ENCODE data around the gene NAP1L4. TPM values are rescaled to one million over a fixed set of nuclear protein-coding genes. Genes with fewer than 3 reads are reported as not detected.

NAP1L4 gene
- total RNA-seq, 2 donors from 2014 or later = 198 to 206 TPM

DNA sequence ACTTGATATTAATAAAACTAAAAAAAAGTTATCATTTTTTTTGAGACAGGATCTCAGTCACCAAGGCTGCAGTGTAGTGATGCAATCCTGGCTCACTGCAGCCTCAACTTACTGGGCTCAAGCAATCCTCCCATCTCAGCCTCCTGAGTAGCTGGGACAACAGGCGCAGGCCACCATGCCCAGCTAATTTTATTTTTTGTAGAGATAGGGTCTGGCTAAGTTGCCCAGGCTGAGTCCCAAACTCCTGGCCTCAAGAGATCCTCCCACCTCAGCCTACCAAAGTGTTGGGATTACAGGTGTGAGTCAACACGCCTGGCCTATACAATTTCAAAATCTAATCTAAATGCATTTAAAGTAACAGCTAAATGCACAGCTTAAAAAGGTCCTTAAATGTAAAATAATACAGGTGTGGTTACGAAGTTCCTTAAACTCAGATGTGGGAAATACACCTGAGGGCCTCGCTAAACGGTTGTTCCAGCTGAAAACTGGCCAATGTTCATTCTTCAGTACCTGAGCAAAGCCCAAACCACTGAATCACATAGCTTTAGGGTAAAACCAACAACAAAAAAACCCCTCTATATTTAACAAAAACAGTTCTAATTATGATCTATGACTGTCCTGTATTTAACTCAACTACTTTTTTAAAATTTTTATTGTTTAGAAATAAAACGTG lies 11.8 kb downstream of the NAP1L4 start:
- H3K4me1 Mint-ChIP-seq = peaks cover 18% of the 10 kb centered on the region
- no peaks in the 10 kb centered on the region for H3K9me3 Mint-ChIP-seq
- no peak overlapping the region for H3K27ac ChIP-seq (ENCODE audit: low read depth, low read length)
- H3K27me3 ChIP-seq (ENCODE audit: control insufficient read depth, insufficient read depth, low read length, poor library complexity, severe bottlenecking) = no peaks in the 10 kb centered on the region
- no peak overlapping the region for H3K27ac Mint-ChIP-seq
- WGBS, 2 experiments (ENCODE audit: insufficient coverage in 1 of 2, insufficient read length in 1 of 2) = 79 to 91% methylated on average over 3 to 5 of the region's 6 CpGs
- peaks cover 60% of the 10 kb centered on the region for H3K36me3 ChIP-seq (ENCODE audit: control insufficient read depth, insufficient read depth, low read length)
- H3K4me3 ChIP-seq (ENCODE audit: low read length) = no peak overlapping the region
- no peak overlapping the region for H3K9ac ChIP-seq (ENCODE audit: extremely low read depth, low read length, poor library complexity, severe bottlenecking)
- H3K4me3 Mint-ChIP-seq = no peak overlapping the region
- no peaks in the 10 kb centered on the region for H3K27me3 Mint-ChIP-seq (ENCODE audit: insufficient read depth)
- TF ChIP-seq, protein P1, sequence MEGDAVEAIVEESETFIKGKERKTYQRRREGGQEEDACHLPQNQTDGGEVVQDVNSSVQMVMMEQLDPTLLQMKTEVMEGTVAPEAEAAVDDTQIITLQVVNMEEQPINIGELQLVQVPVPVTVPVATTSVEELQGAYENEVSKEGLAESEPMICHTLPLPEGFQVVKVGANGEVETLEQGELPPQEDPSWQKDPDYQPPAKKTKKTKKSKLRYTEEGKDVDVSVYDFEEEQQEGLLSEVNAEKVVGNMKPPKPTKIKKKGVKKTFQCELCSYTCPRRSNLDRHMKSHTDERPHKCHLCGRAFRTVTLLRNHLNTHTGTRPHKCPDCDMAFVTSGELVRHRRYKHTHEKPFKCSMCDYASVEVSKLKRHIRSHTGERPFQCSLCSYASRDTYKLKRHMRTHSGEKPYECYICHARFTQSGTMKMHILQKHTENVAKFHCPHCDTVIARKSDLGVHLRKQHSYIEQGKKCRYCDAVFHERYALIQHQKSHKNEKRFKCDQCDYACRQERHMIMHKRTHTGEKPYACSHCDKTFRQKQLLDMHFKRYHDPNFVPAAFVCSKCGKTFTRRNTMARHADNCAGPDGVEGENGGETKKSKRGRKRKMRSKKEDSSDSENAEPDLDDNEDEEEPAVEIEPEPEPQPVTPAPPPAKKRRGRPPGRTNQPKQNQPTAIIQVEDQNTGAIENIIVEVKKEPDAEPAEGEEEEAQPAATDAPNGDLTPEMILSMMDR (conservative IDR thresholded peaks at IDR 0.05) = no peak
- H3K4me1 ChIP-seq (ENCODE audit: control insufficient read depth, insufficient read depth, low read length) = peaks cover 7% of the 10 kb centered on the region
- no peak for DNase-seq
- H3K9me3 ChIP-seq (ENCODE audit: control insufficient read depth, low read length) = no peaks in the 10 kb centered on the region
- H3K36me3 Mint-ChIP-seq (ENCODE audit: low read depth) = peaks cover 58% of the 10 kb centered on the region

- DNase-seq = no peak
- H3K4me1 Mint-ChIP-seq = peaks cover 10% of the 10 kb centered on the region
- no peak overlapping the region for H3K4me3 Mint-ChIP-seq
- Histone ChIP-seq H3K9ac (ENCODE audit: extremely low read depth, low read length, poor library complexity, severe bottlenecking) (no peak overlapping the region), H3K4me1 (ENCODE audit: control insufficient read depth, insufficient read depth, low read length) (peaks cover 3% of the 10 kb centered on the region), H3K9me3 (ENCODE audit: control insufficient read depth, low read length) (no peaks in the 10 kb centered on the region), H3K4me3 (ENCODE audit: low read length) (no peak overlapping the region), H3K27ac (ENCODE audit: low read depth, low read length) (no peak overlapping the region), H3K27me3 (ENCODE audit: control insufficient read depth, insufficient read depth, low read length, poor library complexity, severe bottlenecking) (no peaks in the 10 kb centered on the region), H3K36me3 (ENCODE audit: control insufficient read depth, insufficient read depth, low read length) (peaks cover 81% of the 10 kb centered on the region)
- no peaks in the 10 kb centered on the region for H3K27me3 Mint-ChIP-seq (ENCODE audit: insufficient read depth)
- H3K9me3 Mint-ChIP-seq = no peaks in the 10 kb centered on the region
- peaks cover 66% of the 10 kb centered on the region for H3K36me3 Mint-ChIP-seq (ENCODE audit: low read depth)
- no peak overlapping the region for H3K27ac Mint-ChIP-seq
- TF ChIP-seq, protein P1 (conservative IDR thresholded peaks at IDR 0.05) = no peak
- 93 to 100% methylated on average over 4 to 7 of the region's 7 CpGs for WGBS, 2 experiments (ENCODE audit: insufficient coverage in 1 of 2, insufficient read length in 1 of 2)
Observed at GRCh38 chr11:2977113-2977512, 15.0 kb downstream of the NAP1L4 start.

GRCh38 chr11:2976294-2977063 lies 15.7 kb downstream of the NAP1L4 start:
- 95 to 100% methylated on average over 2 to 6 of the region's 6 CpGs for WGBS, 2 experiments (ENCODE audit: insufficient coverage in 1 of 2, insufficient read length in 1 of 2)

More at GRCh38 chr11:2976294-2977063, 15.7 kb downstream of the NAP1L4 start:
- H3K36me3 Mint-ChIP-seq (ENCODE audit: low read depth) = peaks cover 67% of the 10 kb centered on the region
- H3K36me3 ChIP-seq (ENCODE audit: control insufficient read depth, insufficient read depth, low read length) = peaks cover 88% of the 10 kb centered on the region
- no peaks in the 10 kb centered on the region for H3K9me3 ChIP-seq (ENCODE audit: control insufficient read depth, low read length)
- H3K4me1 Mint-ChIP-seq = peaks cover 5% of the 10 kb centered on the region
- no peak overlapping the region for H3K27ac ChIP-seq (ENCODE audit: low read depth, low read length)
- TF ChIP-seq, protein P1 (conservative IDR thresholded peaks at IDR 0.05) = no peak
- H3K27me3 Mint-ChIP-seq (ENCODE audit: insufficient read depth) = no peaks in the 10 kb centered on the region
- H3K27me3 ChIP-seq (ENCODE audit: control insufficient read depth, insufficient read depth, low read length, poor library complexity, severe bottlenecking) = no peaks in the 10 kb centered on the region
- no peaks in the 10 kb centered on the region for H3K4me1 ChIP-seq (ENCODE audit: control insufficient read depth, insufficient read depth, low read length)
- DNase-seq = no peak
- no peak overlapping the region for H3K9ac ChIP-seq (ENCODE audit: extremely low read depth, low read length, poor library complexity, severe bottlenecking)
- H3K9me3 Mint-ChIP-seq = no peaks in the 10 kb centered on the region
- peak overlapping the region; percentile 37 for H3K27ac Mint-ChIP-seq
- no peak overlapping the region for H3K4me3 ChIP-seq (ENCODE audit: low read length)
- H3K4me3 Mint-ChIP-seq = no peak overlapping the region
